ENCODE results near the gene BOD1L2. TPM values are rescaled to one million over a fixed set of nuclear protein-coding genes. Genes with fewer than 3 reads are reported as not detected.
A peak's percentile ranks its signal among the peaks of the same experiment; 100 is the strongest.

The BOD1L2 gene
- total and polyA plus RNA-seq, 2 of the 13 experiments (the other 11 are each of a cell fraction or from before 2014, with no cell fraction given), result not detected

GRCh38 chr18:57141208-57142129 lies 5.4 kb upstream of the BOD1L2 start (continued):
- TF ChIP-seq SOX6 (IDR thresholded peaks at IDR 0.05) (no peak), SOX6 (CRISPR knock-in tag; IDR thresholded peaks at IDR 0.05) (peak; percentile 99), LRRFIP1 (CRISPR knock-in tag; conservative IDR thresholded peaks at IDR 0.05) (no peak), ZNF615 (CRISPR knock-in tag; IDR thresholded peaks at IDR 0.05; ENCODE audit: borderline replicate concordance) (no peak), ZNF207 (IDR thresholded peaks at IDR 0.05; ENCODE audit: borderline replicate concordance) (no peak), SMAD1 (CRISPR knock-in tag; IDR thresholded peaks at IDR 0.05; ENCODE audit: borderline replicate concordance, low read depth) (no peak), PHF5A (CRISPR knock-in tag; IDR thresholded peaks at IDR 0.05; ENCODE audit: low read depth, unreplicated experiment) (peak; percentile 30), ZZZ3 (CRISPR knock-in tag; IDR thresholded peaks at IDR 0.05; ENCODE audit: borderline replicate concordance) (no peak), MIER2 (CRISPR knock-in tag; IDR thresholded peaks at IDR 0.05) (peak; percentile 84; the same call in 1 of the 2 replicates), ZNF512B (CRISPR knock-in tag; IDR thresholded peaks at IDR 0.05; ENCODE audit: borderline replicate concordance) (peak; percentile 64; the same call in 1 of the 2 replicates), HDAC1 (CRISPR knock-in tag; IDR thresholded peaks at IDR 0.05) (peak; percentile 81), MED8 (CRISPR knock-in tag; IDR thresholded peaks at IDR 0.05; ENCODE audit: insufficient replicate concordance) (no peak), NFE2L1 (CRISPR knock-in tag; IDR thresholded peaks at IDR 0.05; ENCODE audit: borderline replicate concordance) (no peak), DR1 (CRISPR knock-in tag; IDR thresholded peaks at IDR 0.05) (no peak), AKAP8 (CRISPR knock-in tag; IDR thresholded peaks at IDR 0.05) (no peak), MXD1 (CRISPR knock-in tag; IDR thresholded peaks at IDR 0.05) (no peak), TAF15 (IDR thresholded peaks at IDR 0.05; ENCODE audit: low read depth, low read length, poor library complexity, severe bottlenecking) (no peak), REPIN1 (CRISPR knock-in tag; IDR thresholded peaks at IDR 0.05; ENCODE audit: borderline replicate concordance, low read depth) (peak; percentile 60; the same call in 1 of the 2 replicates), ZNF792 (CRISPR knock-in tag; IDR thresholded peaks at IDR 0.05) (peak; percentile 81; the same call in 1 of the 2 replicates), CC2D1A (CRISPR knock-in tag; IDR thresholded peaks at IDR 0.05) (no peak), GABPB1 (CRISPR knock-in tag; IDR thresholded peaks at IDR 0.05) (peak; percentile 57)
- TF ChIP-seq, protein P1, sequence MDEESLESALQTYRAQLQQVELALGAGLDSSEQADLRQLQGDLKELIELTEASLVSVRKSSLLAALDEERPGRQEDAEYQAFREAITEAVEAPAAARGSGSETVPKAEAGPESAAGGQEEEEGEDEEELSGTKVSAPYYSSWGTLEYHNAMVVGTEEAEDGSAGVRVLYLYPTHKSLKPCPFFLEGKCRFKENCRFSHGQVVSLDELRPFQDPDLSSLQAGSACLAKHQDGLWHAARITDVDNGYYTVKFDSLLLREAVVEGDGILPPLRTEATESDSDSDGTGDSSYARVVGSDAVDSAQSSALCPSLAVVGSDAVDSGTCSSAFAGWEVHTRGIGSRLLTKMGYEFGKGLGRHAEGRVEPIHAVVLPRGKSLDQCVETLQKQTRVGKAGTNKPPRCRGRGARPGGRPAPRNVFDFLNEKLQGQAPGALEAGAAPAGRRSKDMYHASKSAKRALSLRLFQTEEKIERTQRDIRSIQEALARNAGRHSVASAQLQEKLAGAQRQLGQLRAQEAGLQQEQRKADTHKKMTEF (CRISPR knock-in tag; IDR thresholded peaks at IDR 0.05), result peak; percentile 81
